ENCODE measurements around the gene PTPRM. TPM values are rescaled to one million over a fixed set of nuclear protein-coding genes. Genes with fewer than 3 reads are reported as not detected.

The PTPRM gene
- polyA plus RNA-seq, 1 of the 3 experiments (the other 2 are of a cell fraction): 16.0 TPM

- no peak overlapping the region for H2AFZ ChIP-seq (ENCODE audit: low read depth)
- H3K9me3 ChIP-seq: no peaks in the 10 kb centered on the region
- H3F3A ChIP-seq (replicated peaks; ENCODE audit: insufficient read depth): no peaks in the 10 kb centered on the region
- no peaks in the 10 kb centered on the region for H3K27me3 ChIP-seq (ENCODE audit: insufficient read depth)
- no peak overlapping the region for H3K4me2 ChIP-seq
- ChIA-PET POLR2A (no interaction called here), CTCF (no interaction called here)
- no peaks in the 10 kb centered on the region for H3K36me3 ChIP-seq (replicated peaks in 1 of 2; ENCODE audit: control insufficient read depth in 1 of 2, insufficient read depth in 2 of 2, low read length in 1 of 2)
- WGBS (ENCODE audit: low lambda C conversion rate): 52% methylated on average over 1 of the region's 1 CpG
- DNase-seq: no peak
- no peak overlapping the region for H3K4me3 ChIP-seq (ENCODE audit: low read depth in 2 of 2, low read length in 1 of 2)
- no peaks in the 10 kb centered on the region; a peak in 1 of 4 replicates for H3K4me1 ChIP-seq (ENCODE audit: control insufficient read depth in 1 of 2, insufficient read depth in 2 of 2, low read depth in 1 of 2, low read length in 1 of 2)
- H3K9ac ChIP-seq: no peak overlapping the region
- H3K79me2 ChIP-seq (ENCODE audit: insufficient read depth): no peaks in the 10 kb centered on the region
- no peak overlapping the region for H3K27ac ChIP-seq (ENCODE audit: low read depth in 2 of 2, low read length in 1 of 2)
- H4K20me1 ChIP-seq (ENCODE audit: insufficient read depth): no peaks in the 10 kb centered on the region
- H3K9me2 ChIP-seq: no peaks in the 10 kb centered on the region
- TF ChIP-seq, protein P1, sequence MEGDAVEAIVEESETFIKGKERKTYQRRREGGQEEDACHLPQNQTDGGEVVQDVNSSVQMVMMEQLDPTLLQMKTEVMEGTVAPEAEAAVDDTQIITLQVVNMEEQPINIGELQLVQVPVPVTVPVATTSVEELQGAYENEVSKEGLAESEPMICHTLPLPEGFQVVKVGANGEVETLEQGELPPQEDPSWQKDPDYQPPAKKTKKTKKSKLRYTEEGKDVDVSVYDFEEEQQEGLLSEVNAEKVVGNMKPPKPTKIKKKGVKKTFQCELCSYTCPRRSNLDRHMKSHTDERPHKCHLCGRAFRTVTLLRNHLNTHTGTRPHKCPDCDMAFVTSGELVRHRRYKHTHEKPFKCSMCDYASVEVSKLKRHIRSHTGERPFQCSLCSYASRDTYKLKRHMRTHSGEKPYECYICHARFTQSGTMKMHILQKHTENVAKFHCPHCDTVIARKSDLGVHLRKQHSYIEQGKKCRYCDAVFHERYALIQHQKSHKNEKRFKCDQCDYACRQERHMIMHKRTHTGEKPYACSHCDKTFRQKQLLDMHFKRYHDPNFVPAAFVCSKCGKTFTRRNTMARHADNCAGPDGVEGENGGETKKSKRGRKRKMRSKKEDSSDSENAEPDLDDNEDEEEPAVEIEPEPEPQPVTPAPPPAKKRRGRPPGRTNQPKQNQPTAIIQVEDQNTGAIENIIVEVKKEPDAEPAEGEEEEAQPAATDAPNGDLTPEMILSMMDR (IDR thresholded peaks at IDR 0.05): no peak
- TF ChIP-seq NRF1 (IDR thresholded peaks at IDR 0.05; ENCODE audit: low read depth, low read length) (no peak), EP300 (IDR thresholded peaks at IDR 0.05; ENCODE audit: borderline replicate concordance in 1 of 2, low read depth in 1 of 2, low read length in 1 of 2) (no peak), TEAD4 (IDR thresholded peaks at IDR 0.05; ENCODE audit: borderline replicate concordance, insufficient read depth) (no peak), RFX5 (IDR thresholded peaks at IDR 0.05; ENCODE audit: low read length) (no peak), ZBTB33 (IDR thresholded peaks at IDR 0.05; ENCODE audit: borderline replicate concordance, low read depth) (no peak), JUND (IDR thresholded peaks at IDR 0.05) (no peak), POLR2AphosphoS5 (IDR thresholded peaks at IDR 0.05; ENCODE audit: low read depth, low read length) (no peak)
Observed at GRCh38 chr18:8133888-8134287, 566.8 kb downstream of the PTPRM start.

- Histone ChIP-seq H3F3A (replicated peaks; ENCODE audit: insufficient read depth) (no peaks in the 10 kb centered on the region), H4K20me1 (ENCODE audit: insufficient read depth) (no peaks in the 10 kb centered on the region), H2AFZ (ENCODE audit: low read depth) (no peak overlapping the region), H3K27ac (ENCODE audit: low read depth in 2 of 2, low read length in 1 of 2) (peak overlapping the region in 1 of 2 experiments; percentile 71; a peak in 1 of 4 replicates), H3K9me2 (no peaks in the 10 kb centered on the region), H3K4me2 (no peak overlapping the region), H3K9me3 (no peaks in the 10 kb centered on the region), H3K27me3 (ENCODE audit: insufficient read depth) (no peaks in the 10 kb centered on the region), H3K79me2 (ENCODE audit: insufficient read depth) (no peaks in the 10 kb centered on the region), H3K9ac (no peak overlapping the region), H3K36me3 (replicated peaks in 1 of 2; ENCODE audit: control insufficient read depth in 1 of 2, insufficient read depth in 2 of 2, low read length in 1 of 2) (no peaks in the 10 kb centered on the region), H3K4me1 (ENCODE audit: control insufficient read depth in 1 of 2, insufficient read depth in 2 of 2, low read depth in 1 of 2, low read length in 1 of 2) (peaks cover 0 to 30% of the 10 kb centered on the region in 2 experiments; a peak in 2 of 4 replicates), H3K4me3 (ENCODE audit: low read depth in 2 of 2, low read length in 1 of 2) (no peak overlapping the region)
- no peak for DNase-seq
- 63% methylated on average over 10 of the region's 10 CpGs for whole genome bisulfite sequencing (ENCODE audit: low lambda C conversion rate)
- ChIA-PET POLR2A (no interaction called here), CTCF (interaction anchor here (0.6 to 1.4 kb wide), 3 partner anchors 163 to 350 kb away, joined by 4 to 5 read pairs (median 4); no protein-coding TSS in a partner anchor)
- TF ChIP-seq EZH2phosphoT487 (IDR thresholded peaks at IDR 0.05; ENCODE audit: borderline replicate concordance, low read depth): no peak
- no peak for TF ChIP-seq GATA2 (CRISPR knock-in tag; IDR thresholded peaks at IDR 0.05)
- no peak for TF ChIP-seq RFX5 (IDR thresholded peaks at IDR 0.05; ENCODE audit: low read length)
- TF ChIP-seq JUND (IDR thresholded peaks at IDR 0.05): no peak
- TF ChIP-seq TEAD4 (IDR thresholded peaks at IDR 0.05; ENCODE audit: borderline replicate concordance, insufficient read depth): no peak
- TF ChIP-seq RAD21 (IDR thresholded peaks at IDR 0.05; ENCODE audit: low read length): no peak
- TF ChIP-seq TAF1 (IDR thresholded peaks at IDR 0.05; ENCODE audit: borderline replicate concordance, low read depth, low read length): no peak
- TF ChIP-seq RCOR1 (IDR thresholded peaks at IDR 0.05; ENCODE audit: low read length): no peak
- TF ChIP-seq MAX (IDR thresholded peaks at IDR 0.05; ENCODE audit: low read depth): no peak
- TF ChIP-seq, protein P2, sequence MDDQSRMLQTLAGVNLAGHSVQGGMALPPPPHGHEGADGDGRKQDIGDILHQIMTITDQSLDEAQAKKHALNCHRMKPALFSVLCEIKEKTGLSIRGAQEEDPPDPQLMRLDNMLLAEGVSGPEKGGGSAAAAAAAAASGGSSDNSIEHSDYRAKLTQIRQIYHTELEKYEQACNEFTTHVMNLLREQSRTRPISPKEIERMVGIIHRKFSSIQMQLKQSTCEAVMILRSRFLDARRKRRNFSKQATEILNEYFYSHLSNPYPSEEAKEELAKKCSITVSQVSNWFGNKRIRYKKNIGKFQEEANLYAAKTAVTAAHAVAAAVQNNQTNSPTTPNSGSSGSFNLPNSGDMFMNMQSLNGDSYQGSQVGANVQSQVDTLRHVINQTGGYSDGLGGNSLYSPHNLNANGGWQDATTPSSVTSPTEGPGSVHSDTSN (IDR thresholded peaks at IDR 0.05): no peak
- TF ChIP-seq MXI1 (IDR thresholded peaks at IDR 0.05; ENCODE audit: low read depth, low read length): no peak
- TF ChIP-seq ZBTB33 (IDR thresholded peaks at IDR 0.05; ENCODE audit: borderline replicate concordance, low read depth): no peak
- no peak for TF ChIP-seq USF1 (IDR thresholded peaks at IDR 0.05; ENCODE audit: borderline replicate concordance, low read depth)
- no peak for TF ChIP-seq POLR2AphosphoS5 (IDR thresholded peaks at IDR 0.05; ENCODE audit: low read depth, low read length)
- TF ChIP-seq NFIC (IDR thresholded peaks at IDR 0.05; ENCODE audit: borderline replicate concordance): no peak
- TF ChIP-seq FOSL2 (IDR thresholded peaks at IDR 0.05; ENCODE audit: borderline replicate concordance, low read depth): no peak
Observed at GRCh38 chr18:8139127-8139527, 572.0 kb downstream of the PTPRM start.
